ENCODE measurements around the gene TERT. TPM values are rescaled to one million over a fixed set of nuclear protein-coding genes. Genes with fewer than 3 reads are reported as not detected.
"Not testable (repeated sequence)": the region's sequence is repeated elsewhere in the genome, so short reads cannot be mapped to it uniquely, and the experiment has no call there.

The TERT gene
- total RNA-seq, 1 experiment from 2014 or later: 6.1 TPM

DNA sequence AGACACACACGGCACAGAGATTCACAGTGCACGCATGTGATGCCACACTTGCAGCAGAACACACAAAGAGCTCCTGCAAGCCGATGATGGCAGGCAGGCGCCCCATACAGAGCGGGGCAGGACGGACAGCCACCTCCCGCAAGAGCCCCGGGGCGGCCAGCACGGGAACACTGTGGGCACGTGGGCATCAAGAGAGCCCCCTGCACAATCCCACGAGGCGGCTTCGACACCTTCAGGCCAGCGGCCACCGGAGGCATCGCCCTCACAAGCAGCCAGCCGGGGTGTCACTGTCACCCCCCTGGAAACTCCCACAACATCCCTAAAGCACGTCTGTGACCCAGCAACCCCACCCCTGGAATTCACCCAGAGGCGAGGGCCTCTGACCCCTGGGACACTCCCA, 17.9 kb downstream of the TERT start:
- Mint-ChIP-seq H3K4me1 (ENCODE audit: low read depth, unreplicated experiment) (no peaks in the 10 kb centered on the region), H3K4me3 (ENCODE audit: unreplicated experiment) (no peak overlapping the region), H3K27me3 (ENCODE audit: insufficient read depth, unreplicated experiment) (no peaks in the 10 kb centered on the region), H3K36me3 (ENCODE audit: insufficient read depth, unreplicated experiment) (no peaks in the 10 kb centered on the region), H3K9me3 (ENCODE audit: unreplicated experiment) (no peaks in the 10 kb centered on the region), H3K27ac (ENCODE audit: unreplicated experiment) (no peak overlapping the region)
- no peak for DNase-seq
- Histone ChIP-seq H3K4me1 (no peaks in the 10 kb centered on the region), H3K4me3 (ENCODE audit: low read depth, low read length) (no peak overlapping the region), H3K27me3 (replicated peaks; ENCODE audit: control insufficient read depth, insufficient read depth, low read length) (no peaks in the 10 kb centered on the region), H3K36me3 (ENCODE audit: control insufficient read depth, insufficient read depth, low read length) (no peaks in the 10 kb centered on the region), H3K9me3 (no peaks in the 10 kb centered on the region)
- TF ChIP-seq, protein P1, sequence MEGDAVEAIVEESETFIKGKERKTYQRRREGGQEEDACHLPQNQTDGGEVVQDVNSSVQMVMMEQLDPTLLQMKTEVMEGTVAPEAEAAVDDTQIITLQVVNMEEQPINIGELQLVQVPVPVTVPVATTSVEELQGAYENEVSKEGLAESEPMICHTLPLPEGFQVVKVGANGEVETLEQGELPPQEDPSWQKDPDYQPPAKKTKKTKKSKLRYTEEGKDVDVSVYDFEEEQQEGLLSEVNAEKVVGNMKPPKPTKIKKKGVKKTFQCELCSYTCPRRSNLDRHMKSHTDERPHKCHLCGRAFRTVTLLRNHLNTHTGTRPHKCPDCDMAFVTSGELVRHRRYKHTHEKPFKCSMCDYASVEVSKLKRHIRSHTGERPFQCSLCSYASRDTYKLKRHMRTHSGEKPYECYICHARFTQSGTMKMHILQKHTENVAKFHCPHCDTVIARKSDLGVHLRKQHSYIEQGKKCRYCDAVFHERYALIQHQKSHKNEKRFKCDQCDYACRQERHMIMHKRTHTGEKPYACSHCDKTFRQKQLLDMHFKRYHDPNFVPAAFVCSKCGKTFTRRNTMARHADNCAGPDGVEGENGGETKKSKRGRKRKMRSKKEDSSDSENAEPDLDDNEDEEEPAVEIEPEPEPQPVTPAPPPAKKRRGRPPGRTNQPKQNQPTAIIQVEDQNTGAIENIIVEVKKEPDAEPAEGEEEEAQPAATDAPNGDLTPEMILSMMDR (IDR thresholded peaks at IDR 0.05; ENCODE audit: insufficient read depth in 1 of 2, low read depth in 1 of 2, low read length in 1 of 2, severe bottlenecking in 1 of 2, unreplicated experiment in 1 of 2): no peak
- CTCF ChIA-PET: no interaction called here
- BruUV-seq (replicated peaks): no TSS peak
- intact Hi-C loops (cut with micrococcal nuclease; ENCODE audit: unreplicated experiment): no loop called here
- POLR2A ChIA-PET: no interaction called here

DNA sequence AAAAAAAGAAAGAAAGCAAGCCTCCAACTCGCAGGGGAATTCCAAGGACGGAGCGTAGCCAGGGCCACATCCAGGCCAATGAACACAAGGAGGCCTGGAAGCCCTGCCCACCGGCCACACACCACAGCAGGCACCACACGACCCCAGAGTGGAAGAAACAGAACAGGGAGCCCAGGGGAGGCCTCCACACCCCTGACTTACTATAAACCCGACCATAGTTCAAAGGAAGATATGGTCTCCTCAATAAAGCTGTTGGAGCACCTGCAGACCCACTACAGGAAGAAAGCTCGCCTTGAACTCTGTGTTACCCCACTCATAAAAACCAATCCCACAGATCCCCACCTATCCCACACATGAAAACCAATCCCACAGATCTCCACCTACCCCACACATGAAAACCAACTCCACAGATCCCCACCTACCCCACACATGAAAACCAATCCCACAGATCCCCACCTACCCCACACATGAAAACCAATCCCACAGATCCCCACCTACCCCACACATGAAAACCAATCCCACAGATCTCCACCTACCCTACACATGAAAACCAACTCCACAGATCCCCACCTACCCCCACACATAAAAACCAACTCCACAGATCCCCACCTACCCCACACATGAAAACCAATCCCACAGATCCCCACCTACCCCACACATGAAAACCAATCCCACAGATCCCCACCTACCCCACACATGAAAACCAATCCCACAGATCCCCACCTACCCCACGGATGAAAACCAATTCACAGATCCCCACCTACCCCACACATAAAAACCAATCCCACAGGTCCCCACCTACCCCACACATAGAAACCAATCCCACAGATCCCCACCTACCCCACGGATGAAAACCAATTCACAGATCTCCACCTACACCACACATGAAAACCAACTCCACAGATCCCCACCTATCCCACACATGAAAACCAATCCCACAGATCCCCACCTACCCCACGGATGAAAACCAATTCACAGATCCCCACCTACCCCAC, 19.2 kb downstream of the TERT start:
- BruUV-seq (replicated peaks); H3K4me1 ChIP-seq; H3K9me3 ChIP-seq; H3K36me3 ChIP-seq (ENCODE audit: control insufficient read depth, insufficient read depth, low read length); H3K9me3 Mint-ChIP-seq (ENCODE audit: unreplicated experiment); intact Hi-C loops (cut with micrococcal nuclease; ENCODE audit: unreplicated experiment); H3K4me3 Mint-ChIP-seq (ENCODE audit: unreplicated experiment); CTCF ChIA-PET; DNase-seq; H3K36me3 Mint-ChIP-seq (ENCODE audit: insufficient read depth, unreplicated experiment); H3K4me1 Mint-ChIP-seq (ENCODE audit: low read depth, unreplicated experiment); H3K4me3 ChIP-seq (ENCODE audit: low read depth, low read length); H3K27me3 ChIP-seq (replicated peaks; ENCODE audit: control insufficient read depth, insufficient read depth, low read length); H3K27ac Mint-ChIP-seq (ENCODE audit: unreplicated experiment); H3K27me3 Mint-ChIP-seq (ENCODE audit: insufficient read depth, unreplicated experiment); POLR2A ChIA-PET: not testable (repeated sequence)

DNA sequence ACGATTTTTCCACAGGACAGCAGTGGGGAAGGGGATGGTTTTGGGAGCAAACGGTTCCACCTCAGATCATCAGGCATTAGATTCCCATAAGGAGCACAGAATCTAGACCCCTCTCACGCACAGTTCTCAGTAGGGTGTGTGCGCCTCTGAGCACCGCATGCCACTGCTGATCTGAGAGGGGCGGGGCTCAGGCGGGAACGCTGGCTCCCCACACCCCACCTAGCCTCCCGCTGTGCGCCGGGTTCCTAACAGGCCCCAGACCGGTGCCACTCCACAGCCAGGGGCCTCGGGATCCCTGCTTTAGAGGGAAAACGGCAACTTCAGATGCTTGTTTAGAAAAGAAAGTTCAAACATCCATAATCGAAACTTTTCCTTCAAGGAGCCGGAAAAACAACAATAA, 20.4 kb downstream of the TERT start:
- no peak overlapping the region for H3K4me3 ChIP-seq (ENCODE audit: low read depth, low read length)
- POLR2A ChIA-PET: no interaction called here
- intact Hi-C loops (cut with micrococcal nuclease; ENCODE audit: unreplicated experiment): no loop called here
- TF ChIP-seq, protein P1 (IDR thresholded peaks at IDR 0.05; ENCODE audit: insufficient read depth in 1 of 2, low read depth in 1 of 2, low read length in 1 of 2, severe bottlenecking in 1 of 2, unreplicated experiment in 1 of 2): no peak
- CTCF ChIA-PET: no interaction called here
- no peaks in the 10 kb centered on the region for H3K36me3 Mint-ChIP-seq (ENCODE audit: insufficient read depth, unreplicated experiment)
- no peaks in the 10 kb centered on the region for H3K9me3 Mint-ChIP-seq (ENCODE audit: unreplicated experiment)
- H3K4me1 Mint-ChIP-seq (ENCODE audit: low read depth, unreplicated experiment): no peaks in the 10 kb centered on the region
- no peaks in the 10 kb centered on the region for H3K36me3 ChIP-seq (ENCODE audit: control insufficient read depth, insufficient read depth, low read length)
- no peak overlapping the region for H3K27ac Mint-ChIP-seq (ENCODE audit: unreplicated experiment)
- H3K27me3 Mint-ChIP-seq (ENCODE audit: insufficient read depth, unreplicated experiment): no peaks in the 10 kb centered on the region
- no TSS peak for BruUV-seq (replicated peaks)
- H3K9me3 ChIP-seq: no peaks in the 10 kb centered on the region
- H3K27me3 ChIP-seq (replicated peaks; ENCODE audit: control insufficient read depth, insufficient read depth, low read length): no peaks in the 10 kb centered on the region
- H3K4me1 ChIP-seq: no peaks in the 10 kb centered on the region
- no peak for DNase-seq
- H3K4me3 Mint-ChIP-seq (ENCODE audit: unreplicated experiment): no peak overlapping the region

Data from Caco-2 (cell line).